IMR-90 (cell line): Measurements from ENCODE around the gene SNX27. TPM values are rescaled to one million over a fixed set of nuclear protein-coding genes. Genes with fewer than 3 reads are reported as not detected.

Experiments
- ATAC-seq: fragments of 200-7000 bp; cut with Tn5 transposase; 2 replicates; pipeline ENCODE4 v1.9.1; 2020; ENCODE audit warnings: low read depth, mild to moderate bottlenecking, moderate library complexity
- BruUV-seq: library from RNA; stranded (reverse); fragments of 400-500 nt; replicated peaks from 2 replicates; lab custom pipeline; 2021; lab: Mats Ljungman, UMichigan
- CTCF ChIA-PET: fragments of 300-600 bp; formaldehyde crosslinking; extraction: SDS; loops from one replicate; lab custom pipeline; 2021; ENCODE audit warnings: antibody characterized with exemption; lab: Yijun Ruan, JAX
- POLR2A ChIA-PET: fragments of 300-600 bp; sonication (Branson Sonifier 250); formaldehyde crosslinking; loops from one replicate; lab custom pipeline; 2022; ENCODE audit warnings: antibody characterized with exemption; ENCODE audit not compliant: unreplicated experiment; lab: Charles Lee
- DNase-seq: peaks from one replicate; pipeline ENCODE4 v3.0.0; 2013
- H2AFZ ChIP-seq: replicated peaks from 2 replicates; pipeline ENCODE3; 2013; ENCODE audit warnings: low read length, mild to moderate bottlenecking; ENCODE audit not compliant: poor library complexity
- H2AK5ac ChIP-seq: 2 replicates; pipeline ENCODE4 v1.6.1; 2013; ENCODE audit warnings: low read depth, low read length, inconsistent platforms
- H2AK9ac ChIP-seq: replicated peaks from 2 replicates; pipeline ENCODE3; 2013; ENCODE audit warnings: mild to moderate bottlenecking, low read depth, low read length, moderate library complexity; ENCODE audit not compliant: poor library complexity
- H2BK120ac ChIP-seq: 2 replicates; pipeline ENCODE4 v1.6.1; 2013; ENCODE audit warnings: low read depth, low read length, inconsistent platforms
- H2BK15ac ChIP-seq: 3 replicates; pipeline ENCODE4 v1.6.1; 2013; ENCODE audit warnings: low read depth, low read length, inconsistent platforms
- H2BK20ac ChIP-seq: 2 replicates; pipeline ENCODE4 v1.6.1; 2013; ENCODE audit warnings: low read depth, mild to moderate bottlenecking, inconsistent platforms, low read length, moderate library complexity
- H2BK5ac ChIP-seq: 2 replicates; pipeline ENCODE4 v1.6.1; 2013; ENCODE audit warnings: mild to moderate bottlenecking, low read depth, low read length, inconsistent platforms; ENCODE audit not compliant: poor library complexity, severe bottlenecking
- H3K14ac ChIP-seq: replicated peaks from 2 replicates; pipeline ENCODE4 v1.6.1; 2013; ENCODE audit warnings: low read depth, low read length, inconsistent platforms
- H3K18ac ChIP-seq: 2 replicates; pipeline ENCODE4 v1.6.1; 2013; ENCODE audit warnings: low read depth, low read length, control low read depth
- H3K23ac ChIP-seq: 2 replicates; pipeline ENCODE4 v1.6.1; 2013; ENCODE audit warnings: low read depth, low read length, inconsistent platforms
- H3K27ac ChIP-seq: 2 replicates; pipeline ENCODE4 v1.5.1; 2013; ENCODE audit warnings: mild to moderate bottlenecking, control low read depth, low read length; ENCODE audit not compliant: insufficient read depth
- H3K27me3 ChIP-seq: 2 replicates; pipeline ENCODE4 v1.6.1; 2013; ENCODE audit warnings: low read length; ENCODE audit not compliant: control insufficient read depth, insufficient read depth
- H3K36me3 ChIP-seq: 2 replicates; pipeline ENCODE4 v1.6.1; 2013; ENCODE audit warnings: low read length, mixed read lengths; ENCODE audit not compliant: control insufficient read depth, insufficient read depth
- H3K4ac ChIP-seq: 2 replicates; pipeline ENCODE4 v1.6.1; 2013; ENCODE audit warnings: low read depth, low read length, inconsistent platforms
- H3K4me1 ChIP-seq: 2 replicates; pipeline ENCODE4 v1.6.1; 2013; ENCODE audit warnings: low read length, mixed read lengths; ENCODE audit not compliant: control insufficient read depth, insufficient read depth
- H3K4me2 ChIP-seq: 2 replicates; pipeline ENCODE4 v1.6.1; 2013; ENCODE audit warnings: low read depth, mild to moderate bottlenecking, control low read depth, low read length, moderate library complexity
- H3K4me3 ChIP-seq: 2 replicates; pipeline ENCODE4 v1.5.1; 2013; ENCODE audit warnings: low read depth, mild to moderate bottlenecking, control low read depth, low read length, moderate library complexity; ENCODE audit not compliant: insufficient read depth
- H3K56ac ChIP-seq: 2 replicates; pipeline ENCODE4 v1.6.1; 2013; ENCODE audit warnings: low read length, inconsistent platforms; ENCODE audit not compliant: insufficient read depth; ENCODE audit errors: extremely low read depth
- H3K79me1 ChIP-seq, 2 experiments: 2 replicates each; pipeline ENCODE4 v1.6.1; 2013; ENCODE audit warnings: low read length in 2 of 2, inconsistent platforms in 1 of 2, low read depth in 1 of 2
- H3K9ac ChIP-seq: 2 replicates; pipeline ENCODE4 v1.6.1; 2013; ENCODE audit warnings: low read depth, low read length, control low read depth
- H3K9me1 ChIP-seq: 2 replicates; pipeline ENCODE4 v1.6.1; 2013; ENCODE audit warnings: low read length, inconsistent platforms; ENCODE audit not compliant: insufficient read depth
- H3K9me3 ChIP-seq: 2 replicates; pipeline ENCODE4 v1.6.1; 2013; ENCODE audit warnings: low read length; ENCODE audit not compliant: control insufficient read depth, insufficient read depth
- H4K20me1 ChIP-seq: 2 replicates; pipeline ENCODE4 v1.6.1; 2013; ENCODE audit warnings: low read length, inconsistent platforms; ENCODE audit not compliant: insufficient read depth
- H4K5ac ChIP-seq: 2 replicates; pipeline ENCODE4 v1.6.1; 2013; ENCODE audit warnings: mild to moderate bottlenecking, low read depth, low read length, control low read depth
- H4K8ac ChIP-seq, 2 experiments: 2 replicates each; pipeline ENCODE4 v1.6.1; 2013; ENCODE audit warnings: low read depth in 2 of 2, low read length in 2 of 2, control low read depth in 1 of 2, inconsistent platforms in 1 of 2
- H4K91ac ChIP-seq: 2 replicates; pipeline ENCODE4 v1.6.1; 2013; ENCODE audit warnings: low read depth, low read length, inconsistent platforms; ENCODE audit not compliant: insufficient read depth
- BHLHE40 ChIP-seq: fragments of 150-350 bp; IDR thresholded peaks from 2 replicates; pipeline ENCODE4 v1.6.1; 2016; ENCODE audit warnings: mild to moderate bottlenecking, low read depth, low read length
- CEBPB ChIP-seq: IDR thresholded peaks from 2 replicates; pipeline ENCODE4 v1.6.1; 2012; ENCODE audit warnings: low read depth, low read length, improper control_type of control experiment
- CHD1 ChIP-seq: IDR thresholded peaks from 2 replicates; pipeline ENCODE4 v1.6.1; 2012; ENCODE audit warnings: low read depth, low read length, improper control_type of control experiment
- CTCF ChIP-seq: conservative IDR thresholded peaks from 2 replicates; pipeline ENCODE4 v1.5.1; 2012; ENCODE audit warnings: mild to moderate bottlenecking, low read depth, low read length, improper control_type of control experiment
- FOS ChIP-seq: fragments of 150-350 bp; IDR thresholded peaks from 2 replicates; pipeline ENCODE4 v1.6.1; 2016; ENCODE audit warnings: low read depth, low read length
- MAZ ChIP-seq: IDR thresholded peaks from 2 replicates; pipeline ENCODE4 v1.6.1; 2012; ENCODE audit warnings: low read depth, mild to moderate bottlenecking, low read length, improper control_type of control experiment, moderate library complexity, borderline replicate concordance
- MXI1 ChIP-seq: IDR thresholded peaks from 2 replicates; pipeline ENCODE4 v1.6.1; 2012; ENCODE audit warnings: low read depth, mild to moderate bottlenecking, low read length, moderate library complexity, borderline replicate concordance
- NFE2L2 ChIP-seq: fragments of 150-350 bp; IDR thresholded peaks from 2 replicates; pipeline ENCODE4 v1.6.1; 2016; ENCODE audit warnings: low read depth, mild to moderate bottlenecking, low read length
- POLR2A ChIP-seq: IDR thresholded peaks from 2 replicates; pipeline ENCODE4 v1.6.1; 2012; ENCODE audit warnings: mild to moderate bottlenecking, low read depth, low read length
- RAD21 ChIP-seq: IDR thresholded peaks from 2 replicates; pipeline ENCODE4 v1.6.1; 2012; ENCODE audit warnings: low read length, improper control_type of control experiment
- RCOR1 ChIP-seq: IDR thresholded peaks from 2 replicates; pipeline ENCODE4 v1.6.1; 2012; ENCODE audit warnings: mild to moderate bottlenecking, low read length, improper control_type of control experiment; ENCODE audit not compliant: insufficient replicate concordance
- RFX5 ChIP-seq: IDR thresholded peaks from 2 replicates; pipeline ENCODE4 v1.8.0; 2012; ENCODE audit warnings: low read depth, mild to moderate bottlenecking, low read length, moderate library complexity
- SMC3 ChIP-seq: fragments of 150-350 bp; IDR thresholded peaks from 2 replicates; pipeline ENCODE4 v1.6.1; 2016; ENCODE audit warnings: low read depth, mild to moderate bottlenecking, antibody characterized with exemption, low read length, moderate library complexity
- USF2 ChIP-seq: fragments of 150-350 bp; IDR thresholded peaks from 2 replicates; pipeline ENCODE4 v1.6.1; 2017; ENCODE audit warnings: mild to moderate bottlenecking, antibody characterized with exemption, low read length, low read depth
- WGBS, 2 experiments: methylation state at CpG; one replicate each; pipeline versions ENCODE4 v1.1.5 to v1.1.7; 2013; ENCODE audit warnings: missing lambda C conversion rate in 2 of 2; ENCODE audit not compliant: insufficient read length in 1 of 2; ENCODE audit errors: extremely low coverage in 2 of 2; 5-methylcytosine and 5-hydroxymethylcytosine counted together
- dilution Hi-C: fragments of 300-500 bp; cut with HindIII; formaldehyde crosslinking; loops from one replicate; pipeline ENCODE4 v1.14.3; 2018; ENCODE audit warnings: low sequenced_read_pairs; ENCODE audit not compliant: unreplicated experiment
- in situ Hi-C: fragments of 300-500 bp; cut with MboI; formaldehyde crosslinking; loops from 3 replicates; pipeline ENCODE4 v1.14.3; 2019; ENCODE audit warnings: low sequenced_read_pairs, inconsistent platforms, mixed read lengths
- intact Hi-C: fragments of 100-400 bp; cut with micrococcal nuclease; formaldehyde crosslinking; loops from 2 replicates; pipeline ENCODE4 v1.10.0; 2022
- polyA plus RNA-seq, 3 experiments: library from polyadenylated mRNA; depleted of rRNA; stranded (reverse); fragments of >200 nt; gene quantifications; 2 replicates each; pipeline ENCODE4 v1.2.3, GENCODE V29; 2012; ENCODE audit warnings: low replicate concordance in 1 of 3
- total RNA-seq: library from RNA; depleted of rRNA; stranded (reverse); fragments of >200 nt; gene quantifications from 2 replicates; pipeline ENCODE4 v1.2.3, GENCODE V29; 2012
- TF ChIP-seq, protein P1 (sequence below): fragments of 150-350 bp; IDR thresholded peaks from 2 replicates; pipeline ENCODE4 v1.6.1; 2016; ENCODE audit warnings: low read depth, mild to moderate bottlenecking, low read length, moderate library complexity, borderline replicate concordance

SNX27 gene
- total and polyA plus RNA-seq, 2 of the 4 experiments (the other 2 are of a cell fraction), result 12.3 to 25.6 TPM

- Histone ChIP-seq H4K5ac (no peak overlapping the region), H2BK20ac (no peak overlapping the region), H3K4me3 (no peak overlapping the region), H3K9ac (no peak overlapping the region), H3K18ac (no peak overlapping the region), H3K27ac (no peak overlapping the region), H3K79me1 (peaks cover 22 to 78% of the 10 kb centered on the region in 2 experiments), H2BK120ac (no peak overlapping the region), H3K23ac (no peak overlapping the region), H3K27me3 (no peaks in the 10 kb centered on the region), H3K36me3 (no peaks in the 10 kb centered on the region), H4K8ac (no peak overlapping the region), H2AK5ac (no peak overlapping the region), H2BK15ac (no peak overlapping the region), H3K14ac (no peak overlapping the region), H2BK5ac (no peak overlapping the region), H3K9me3 (no peaks in the 10 kb centered on the region), H4K20me1 (peaks cover 19% of the 10 kb centered on the region; the same call in 1 of the 2 replicates), H3K4me1 (peaks cover 17% of the 10 kb centered on the region), H4K91ac (no peak overlapping the region), H3K4ac (no peak overlapping the region), H2AFZ (no peak overlapping the region), H2AK9ac (no peak overlapping the region), H3K4me2 (no peak overlapping the region), H3K56ac (no peak overlapping the region; the same call in 1 of the 2 replicates), H3K9me1 (peaks cover 13% of the 10 kb centered on the region; the same call in 1 of the 2 replicates)
- ATAC-seq (no peak), DNase-seq (no peak)
- ChIA-PET CTCF (no interaction called here), POLR2A (no interaction called here)
- intact Hi-C loops, result no loop called here
- dilution Hi-C loops, result no loop called here
- in situ Hi-C loops, result no loop called here
- no TSS peak for BruUV-seq
- WGBS, 2 experiments, result no CpG with 5 or more reads among the region's 4 CpGs
- no peak for TF ChIP-seq RCOR1
- no peak for TF ChIP-seq POLR2A
- no peak for TF ChIP-seq BHLHE40
- TF ChIP-seq MAZ, result no peak
- no peak for TF ChIP-seq CEBPB
- no peak for TF ChIP-seq USF2
- TF ChIP-seq NFE2L2, result no peak
- TF ChIP-seq CHD1, result no peak
- TF ChIP-seq RAD21, result no peak
- no peak for TF ChIP-seq SMC3
- no peak for TF ChIP-seq RFX5
- no peak for TF ChIP-seq CTCF
- TF ChIP-seq MXI1, result no peak
- TF ChIP-seq, protein P1, sequence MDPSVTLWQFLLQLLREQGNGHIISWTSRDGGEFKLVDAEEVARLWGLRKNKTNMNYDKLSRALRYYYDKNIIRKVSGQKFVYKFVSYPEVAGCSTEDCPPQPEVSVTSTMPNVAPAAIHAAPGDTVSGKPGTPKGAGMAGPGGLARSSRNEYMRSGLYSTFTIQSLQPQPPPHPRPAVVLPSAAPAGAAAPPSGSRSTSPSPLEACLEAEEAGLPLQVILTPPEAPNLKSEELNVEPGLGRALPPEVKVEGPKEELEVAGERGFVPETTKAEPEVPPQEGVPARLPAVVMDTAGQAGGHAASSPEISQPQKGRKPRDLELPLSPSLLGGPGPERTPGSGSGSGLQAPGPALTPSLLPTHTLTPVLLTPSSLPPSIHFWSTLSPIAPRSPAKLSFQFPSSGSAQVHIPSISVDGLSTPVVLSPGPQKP, result no peak
- no peak for TF ChIP-seq FOS
These were observed 4.1 kb downstream of the SNX27 start for GRCh38 chr1:151615711-151616504.
